Measurements from ENCODE around the gene PDCD2L. TPM values are rescaled to one million over a fixed set of nuclear protein-coding genes. Genes with fewer than 3 reads are reported as not detected.
"Not testable (repeated sequence)": the region's sequence is repeated elsewhere in the genome, so short reads cannot be mapped to it uniquely, and the experiment has no call there.

PDCD2L gene
- total RNA-seq, 2 experiments from 2014 or later, result 3.8 to 3.9 TPM

GRCh38 chr19:34452723-34453122, 48.5 kb downstream of the PDCD2L start:
- ChIA-PET POLR2A (interaction anchor here (1.1 kb wide), 1 partner anchor 13 kb away, joined by 3 read pairs; no protein-coding TSS in a partner anchor), CTCF (no interaction called here)
- intact Hi-C loops (cut with DNase I, micrococcal nuclease), result no loop called here
- DNase-seq (no peak), ATAC-seq (ENCODE audit: poor library complexity) (no peak)
- no peaks in the 10 kb centered on the region for H3K27me3 Mint-ChIP-seq
- Histone ChIP-seq H3K27me3 (ENCODE audit: control insufficient read depth in 1 of 2, insufficient read depth in 2 of 2, low read length in 2 of 2) (no peaks in the 10 kb centered on the region), H3K4me1 (ENCODE audit: insufficient read depth, low read length) (no peaks in the 10 kb centered on the region), H3K27ac (ENCODE audit: low read depth in 1 of 2, low read length in 2 of 2) (no peak overlapping the region), H3K9me3 (ENCODE audit: control insufficient read depth in 1 of 2, insufficient read depth in 1 of 2, low read length in 2 of 2) (no peaks in the 10 kb centered on the region), H3K36me3 (ENCODE audit: insufficient read depth, low read length) (peaks cover 73% of the 10 kb centered on the region), H3K4me3 (ENCODE audit: low read length) (no peak overlapping the region)
- H3K4me3 Mint-ChIP-seq, result no peak overlapping the region
- H3K36me3 Mint-ChIP-seq (ENCODE audit: low read depth), result peaks cover 85% of the 10 kb centered on the region
- no peaks in the 10 kb centered on the region for H3K4me1 Mint-ChIP-seq (ENCODE audit: low read depth)
- H3K27ac Mint-ChIP-seq, result no peak overlapping the region
- no peak for TF ChIP-seq CTCF (IDR thresholded peaks at IDR 0.05)
- H3K9me3 Mint-ChIP-seq, result no peaks in the 10 kb centered on the region

- no peaks in the 10 kb centered on the region for H3K9me3 ChIP-seq (ENCODE audit: control insufficient read depth in 1 of 2, insufficient read depth in 1 of 2, low read length in 2 of 2)
- CTCF ChIA-PET, result no interaction called here
These were observed 49.9 kb downstream of the PDCD2L start for GRCh38 chr19:34454091-34454490.

GRCh38 chr19:34454685-34455084, 50.5 kb downstream of the PDCD2L start:
- intact Hi-C loops (cut with DNase I, micrococcal nuclease), result no loop called here
- no peak overlapping the region for H3K4me3 ChIP-seq (ENCODE audit: low read length)
- no peaks in the 10 kb centered on the region for H3K27me3 Mint-ChIP-seq
- H3K4me1 Mint-ChIP-seq (ENCODE audit: low read depth), result peaks cover 5% of the 10 kb centered on the region
- H3K27ac Mint-ChIP-seq, result no peak overlapping the region
- H3K27me3 ChIP-seq (ENCODE audit: control insufficient read depth in 1 of 2, insufficient read depth in 2 of 2, low read length in 2 of 2), result no peaks in the 10 kb centered on the region
- ATAC-seq (ENCODE audit: poor library complexity) (no peak), DNase-seq (no peak)
- no peaks in the 10 kb centered on the region for H3K4me1 ChIP-seq (ENCODE audit: insufficient read depth, low read length)
- peaks cover 84% of the 10 kb centered on the region for H3K36me3 Mint-ChIP-seq (ENCODE audit: low read depth)
- no peak for TF ChIP-seq CTCF (IDR thresholded peaks at IDR 0.05)
- POLR2A ChIA-PET, result no interaction called here
- peaks cover 74% of the 10 kb centered on the region for H3K36me3 ChIP-seq (ENCODE audit: insufficient read depth, low read length)
- H3K4me3 Mint-ChIP-seq, result no peak overlapping the region
- H3K9me3 ChIP-seq (ENCODE audit: control insufficient read depth in 1 of 2, insufficient read depth in 1 of 2, low read length in 2 of 2), result no peaks in the 10 kb centered on the region
- CTCF ChIA-PET, result no interaction called here
- H3K27ac ChIP-seq (ENCODE audit: low read depth in 1 of 2, low read length in 2 of 2), result no peak overlapping the region
- no peaks in the 10 kb centered on the region for H3K9me3 Mint-ChIP-seq

More at GRCh38 chr19:34454091-34454490, 49.9 kb downstream of the PDCD2L start:
- H3K27me3 ChIP-seq (ENCODE audit: control insufficient read depth in 1 of 2, insufficient read depth in 2 of 2, low read length in 2 of 2), result no peaks in the 10 kb centered on the region
- Mint-ChIP-seq H3K4me1 (ENCODE audit: low read depth) (no peaks in the 10 kb centered on the region), H3K36me3 (ENCODE audit: low read depth) (peaks cover 84% of the 10 kb centered on the region), H3K27me3 (no peaks in the 10 kb centered on the region), H3K4me3 (no peak overlapping the region), H3K27ac (no peak overlapping the region), H3K9me3 (no peaks in the 10 kb centered on the region)
- ATAC-seq (ENCODE audit: poor library complexity), result no peak
- POLR2A ChIA-PET, result no interaction called here
- TF ChIP-seq CTCF (IDR thresholded peaks at IDR 0.05), result no peak
- DNase-seq, result no peak
- intact Hi-C loops (cut with DNase I, micrococcal nuclease), result no loop called here
- peaks cover 72% of the 10 kb centered on the region for H3K36me3 ChIP-seq (ENCODE audit: insufficient read depth, low read length)
- no peak overlapping the region for H3K4me3 ChIP-seq (ENCODE audit: low read length)
- no peaks in the 10 kb centered on the region for H3K4me1 ChIP-seq (ENCODE audit: insufficient read depth, low read length)
- no peak overlapping the region for H3K27ac ChIP-seq (ENCODE audit: low read depth in 1 of 2, low read length in 2 of 2)

- H3K9me3 Mint-ChIP-seq; H3K27ac ChIP-seq (ENCODE audit: low read depth in 1 of 2, low read length in 2 of 2); intact Hi-C loops (cut with DNase I, micrococcal nuclease); H3K4me3 Mint-ChIP-seq; H3K27me3 Mint-ChIP-seq; H3K4me1 Mint-ChIP-seq (ENCODE audit: low read depth); H3K27ac Mint-ChIP-seq; DNase-seq; ATAC-seq (ENCODE audit: poor library complexity); H3K27me3 ChIP-seq (ENCODE audit: control insufficient read depth in 1 of 2, insufficient read depth in 2 of 2, low read length in 2 of 2); H3K9me3 ChIP-seq (ENCODE audit: control insufficient read depth in 1 of 2, insufficient read depth in 1 of 2, low read length in 2 of 2); H3K4me3 ChIP-seq (ENCODE audit: low read length); H3K4me1 ChIP-seq (ENCODE audit: insufficient read depth, low read length); POLR2A ChIA-PET: not testable (repeated sequence)
- CTCF ChIA-PET, result interaction anchor here (0.9 kb wide), 1 partner anchor 71 kb away, joined by 3 read pairs; no protein-coding TSS in a partner anchor
- H3K36me3 ChIP-seq (ENCODE audit: insufficient read depth, low read length), result peaks cover 74% of the 10 kb centered on the region
- H3K36me3 Mint-ChIP-seq (ENCODE audit: low read depth), result peaks cover 84% of the 10 kb centered on the region
These were observed 51.7 kb downstream of the PDCD2L start for GRCh38 chr19:34455783-34456480.

All from CD4-positive, alpha-beta T cell (primary cell).